ENCODE data around the gene TRIM44.

TRIM44 gene

DNA sequence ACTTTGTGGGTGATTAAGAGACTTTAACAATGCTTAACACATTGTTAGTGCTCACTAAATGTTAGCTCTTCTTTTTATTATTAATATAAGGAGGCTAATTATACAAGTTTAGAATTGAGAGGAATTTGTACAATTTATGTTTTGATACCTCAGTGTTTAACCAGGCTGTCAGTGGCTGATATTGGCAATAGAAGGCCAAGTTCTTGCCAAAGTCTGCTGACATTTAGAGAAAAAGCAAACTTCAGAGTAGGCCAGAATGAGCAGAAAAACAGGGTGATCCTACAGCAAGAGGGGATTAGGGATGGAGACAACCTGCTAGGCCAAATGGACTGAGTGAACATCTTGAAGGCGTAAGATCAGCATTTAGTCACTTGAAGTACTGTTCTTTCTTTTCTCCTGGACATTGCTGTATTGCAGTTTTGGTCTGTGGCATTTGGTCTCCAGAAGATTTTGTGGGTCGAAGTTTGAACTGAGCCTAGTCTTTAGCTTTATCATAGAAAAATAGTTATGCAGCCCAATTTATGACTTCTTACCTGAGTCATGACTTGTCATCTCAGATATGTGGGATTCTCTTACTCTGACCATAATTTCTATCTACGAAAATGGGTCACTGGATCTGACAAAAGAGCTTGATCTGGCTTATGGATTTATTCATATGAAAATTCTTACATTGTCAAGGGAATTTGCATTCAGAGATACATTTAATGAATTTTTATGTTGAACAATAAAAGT is 9.0 kb downstream of the TRIM44 start:
- DNase-seq (ENCODE audit: low read depth in 2 of 2, low spot score in 1 of 2): no peak

DNA sequence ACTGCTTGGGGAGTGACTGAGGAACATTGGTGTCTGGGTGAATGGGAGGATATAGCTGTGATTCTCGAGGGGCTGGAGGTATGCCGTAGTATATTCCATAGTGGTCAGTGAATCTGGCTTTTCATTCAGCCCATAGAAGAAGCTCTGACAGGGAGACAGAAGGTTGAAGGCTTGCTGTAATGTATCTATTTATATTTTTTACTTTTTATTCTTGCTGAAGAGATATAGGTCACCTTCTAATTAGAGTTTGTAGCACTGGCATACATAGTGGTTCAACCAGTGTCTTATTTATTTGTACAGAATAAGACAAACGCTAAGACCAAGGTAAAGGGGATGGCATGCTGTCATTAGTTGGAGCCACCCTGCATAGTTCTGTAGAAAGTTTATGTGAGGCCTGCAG is 10.0 kb downstream of the TRIM44 start:
- DNase-seq (ENCODE audit: low read depth in 2 of 2, low spot score in 1 of 2): no peak

GRCh38 chr11:35675901-35676610 is 13.5 kb downstream of the TRIM44 start:
- no peak for DNase-seq (ENCODE audit: low read depth in 2 of 2, low spot score in 1 of 2)

GRCh38 chr11:35676611-35676965 is 14.0 kb downstream of the TRIM44 start:
- no peak for DNase-seq (ENCODE audit: low read depth in 2 of 2, low spot score in 1 of 2)

GRCh38 chr11:35677904-35678303 is 15.3 kb downstream of the TRIM44 start:
- DNase-seq (ENCODE audit: low read depth in 2 of 2, low spot score in 1 of 2): no peak

DNA sequence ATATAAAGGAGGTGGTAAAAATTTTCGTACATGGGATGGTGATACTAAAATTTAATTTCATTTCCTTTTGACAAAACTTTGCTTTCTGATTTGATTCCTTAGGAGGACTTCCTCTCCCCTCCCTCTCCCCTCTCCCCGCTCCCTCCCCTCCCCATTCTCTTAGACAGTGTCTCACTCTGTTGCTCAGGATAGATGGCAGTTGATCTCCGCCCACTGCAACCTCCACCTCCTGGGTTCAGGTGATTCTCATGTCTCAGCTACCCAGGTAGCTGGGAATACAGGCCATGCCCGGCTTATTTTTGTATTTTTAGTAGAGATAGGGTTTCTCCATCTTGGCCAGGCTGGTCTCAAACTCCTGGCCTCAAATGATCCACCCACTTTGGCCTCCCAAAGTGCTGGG is 15.9 kb downstream of the TRIM44 start:
- no peak for DNase-seq (ENCODE audit: low read depth in 2 of 2, low spot score in 1 of 2)

DNA sequence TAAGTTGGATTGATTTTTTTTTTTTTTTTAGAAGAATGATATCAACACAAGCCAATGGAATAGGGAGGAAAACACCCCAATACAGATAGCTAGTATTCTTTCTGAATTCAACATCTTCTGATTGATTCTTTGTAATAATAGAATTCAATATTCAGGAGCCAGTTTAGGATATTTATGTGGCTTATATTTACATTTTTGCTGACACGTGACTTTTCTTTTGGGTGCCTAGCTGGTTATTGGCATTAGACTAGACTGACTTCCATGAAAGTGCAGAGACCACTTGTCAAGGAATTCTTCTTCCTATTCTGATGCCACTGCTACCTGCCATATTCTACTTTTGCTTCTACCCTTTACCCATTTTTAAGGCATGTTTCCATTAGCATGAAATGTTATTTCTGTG is 16.4 kb downstream of the TRIM44 start:
- DNase-seq (ENCODE audit: low read depth in 2 of 2, low spot score in 1 of 2): no peak

DNA sequence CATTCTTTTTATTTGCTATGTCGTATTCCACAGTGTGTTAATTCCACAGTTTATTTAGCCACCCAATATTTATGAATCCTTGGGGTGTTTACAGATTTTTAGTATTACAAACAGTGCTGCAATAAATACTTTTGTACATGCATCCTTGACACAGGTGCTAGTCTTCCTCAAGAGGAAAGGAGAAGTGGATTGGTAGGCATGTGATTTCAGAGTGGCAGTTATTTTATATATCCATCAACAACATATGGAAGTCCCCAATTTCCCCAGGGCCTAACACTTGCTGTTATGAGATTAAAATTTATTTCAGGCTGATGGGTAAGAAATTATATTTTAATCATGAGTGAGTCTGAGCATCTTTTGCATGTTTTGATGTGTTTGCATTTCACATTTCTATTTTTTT is 17.9 kb downstream of the TRIM44 start:
- DNase-seq (ENCODE audit: low read depth in 2 of 2, low spot score in 1 of 2): no peak

GRCh38 chr11:35681163-35681767 is 18.7 kb downstream of the TRIM44 start:
- no peak for DNase-seq (ENCODE audit: low read depth in 2 of 2, low spot score in 1 of 2)

DNA sequence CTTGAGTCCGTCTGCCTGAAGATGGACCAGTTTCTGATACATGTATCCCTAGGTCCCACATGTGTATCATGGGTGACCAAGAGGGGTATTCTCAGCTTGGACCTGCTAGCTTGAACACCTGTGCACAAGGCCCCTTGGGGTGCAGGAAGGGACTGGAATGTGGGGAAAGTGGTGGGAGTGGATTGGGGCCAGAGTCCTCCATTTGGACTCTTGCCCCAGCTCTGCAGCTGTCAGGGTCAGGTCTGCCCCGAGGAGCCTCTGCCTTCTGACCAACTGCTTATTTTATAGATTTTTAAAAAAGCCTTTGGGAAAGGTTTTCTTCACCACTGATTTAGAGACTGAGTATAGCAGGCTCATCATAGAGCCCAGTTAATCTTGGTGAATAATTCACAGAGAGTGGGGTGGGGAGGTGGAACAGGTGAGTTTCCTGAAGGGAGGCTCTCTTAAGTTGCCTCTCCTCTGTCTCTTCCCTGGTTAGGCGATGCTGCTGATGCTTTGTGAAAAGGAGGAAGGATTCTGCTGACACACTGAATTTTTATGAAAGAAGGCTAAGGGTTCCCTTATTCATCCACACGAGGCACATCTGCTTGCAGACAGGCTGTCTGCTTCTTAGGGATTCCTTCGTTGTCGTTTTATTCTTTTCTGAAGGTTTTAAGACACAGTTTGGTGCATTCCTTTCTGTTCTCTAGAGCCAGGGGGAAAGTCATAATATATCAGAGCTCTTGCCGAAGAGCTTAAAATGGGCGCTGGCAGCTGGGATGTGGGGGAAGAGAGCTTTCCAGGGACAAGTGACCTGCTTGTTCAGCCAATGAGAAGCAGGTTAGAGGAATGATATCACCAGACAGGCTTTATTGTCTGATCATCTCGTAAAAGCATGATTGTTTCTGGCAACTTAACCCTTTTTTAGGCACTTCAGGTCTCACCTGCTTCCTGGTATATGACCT is 19.9 kb downstream of the TRIM44 start:
- no peak for DNase-seq (ENCODE audit: low read depth in 2 of 2, low spot score in 1 of 2)

DNA sequence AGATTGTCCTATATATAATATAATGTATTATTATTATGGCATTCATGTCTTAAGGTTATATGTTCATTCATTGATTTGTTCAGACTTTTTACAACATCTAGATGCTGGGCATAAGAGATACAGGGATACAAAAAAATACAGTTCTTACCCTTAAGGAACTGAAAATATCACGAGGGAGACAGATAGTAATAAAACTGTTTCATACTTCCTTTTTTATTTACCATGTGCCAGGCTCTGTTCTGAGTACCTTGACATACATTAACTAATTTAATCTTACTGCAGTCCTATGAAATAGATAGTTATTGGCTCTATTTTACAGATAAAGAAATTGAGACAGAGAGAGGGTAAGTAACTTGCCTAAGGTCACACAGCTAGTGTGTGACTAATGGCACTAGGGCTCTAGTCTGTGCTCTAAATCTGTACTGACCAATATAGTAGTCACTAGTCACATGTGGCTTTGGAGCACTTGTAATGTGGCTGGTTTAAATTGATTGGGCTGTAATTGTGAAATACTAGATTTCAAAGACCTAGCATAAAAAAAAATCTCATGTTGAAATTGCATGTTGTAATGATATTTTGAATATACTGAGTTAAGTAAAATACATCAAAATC is 21.3 kb downstream of the TRIM44 start:
- no peak for DNase-seq (ENCODE audit: low read depth in 2 of 2, low spot score in 1 of 2)

DNA sequence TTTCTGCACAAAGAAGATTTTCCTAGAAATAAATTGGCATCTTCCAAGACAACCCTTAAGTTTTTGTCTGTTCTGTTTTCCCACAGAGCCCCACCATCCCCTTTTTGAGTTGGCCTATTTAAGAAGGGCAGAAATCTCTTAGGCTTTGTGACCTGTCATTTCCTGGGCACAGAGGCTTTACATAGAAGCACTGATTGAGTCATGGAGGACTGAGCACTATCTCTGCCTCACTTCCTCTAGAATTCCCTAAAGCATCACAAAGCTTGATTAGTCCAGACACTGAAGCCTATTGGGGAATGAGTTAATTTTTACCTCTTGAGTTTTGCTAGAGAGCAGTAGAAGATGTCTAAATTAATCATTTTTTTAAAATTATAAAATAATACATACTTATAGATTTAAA is 25.4 kb downstream of the TRIM44 start:
- no peak for DNase-seq (ENCODE audit: low read depth in 2 of 2, low spot score in 1 of 2)

DNA sequence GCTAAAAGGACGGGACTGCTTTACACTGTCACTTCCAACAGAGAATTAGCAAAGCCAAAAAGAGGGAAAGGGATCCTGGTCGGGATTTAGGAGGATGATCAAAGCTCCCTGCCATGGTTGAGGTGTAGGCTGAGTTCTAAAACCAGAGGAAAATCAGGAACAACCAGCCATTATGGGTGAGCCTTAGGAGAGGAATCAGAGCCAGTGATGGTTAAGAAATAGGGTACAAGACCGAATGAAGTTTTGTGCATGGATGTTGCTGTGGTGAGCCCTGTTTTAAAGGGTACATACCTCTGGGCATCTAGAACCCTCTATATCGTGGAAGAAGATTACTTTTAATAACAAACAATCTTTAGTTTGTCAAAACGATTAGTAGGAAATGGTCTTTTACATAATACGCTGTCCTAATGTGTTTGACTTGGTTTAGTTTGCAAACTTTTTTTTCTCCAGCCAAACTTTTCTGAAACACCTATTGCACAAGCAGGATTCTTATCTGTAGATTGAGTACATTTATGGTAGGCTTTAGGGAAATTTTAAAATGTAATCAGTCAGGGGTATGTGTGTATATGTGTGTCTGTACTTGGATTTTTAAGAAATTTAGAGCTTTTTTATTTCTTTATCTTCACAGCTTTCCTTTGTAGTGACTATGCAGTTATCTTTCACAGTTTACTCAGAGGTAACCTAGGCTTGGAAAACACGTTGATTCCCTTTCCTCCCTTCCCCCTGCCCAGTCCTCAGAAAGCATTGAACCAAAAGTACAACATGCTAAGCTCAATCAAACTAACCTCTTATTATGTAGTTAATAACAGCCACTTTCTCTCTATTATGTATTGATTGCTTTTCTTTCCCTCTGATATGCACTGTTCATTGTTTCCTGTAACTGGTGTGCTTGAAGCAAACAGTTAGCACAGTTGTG is 26.8 kb downstream of the TRIM44 start:
- DNase-seq (ENCODE audit: low read depth in 2 of 2, low spot score in 1 of 2): no peak

DNA sequence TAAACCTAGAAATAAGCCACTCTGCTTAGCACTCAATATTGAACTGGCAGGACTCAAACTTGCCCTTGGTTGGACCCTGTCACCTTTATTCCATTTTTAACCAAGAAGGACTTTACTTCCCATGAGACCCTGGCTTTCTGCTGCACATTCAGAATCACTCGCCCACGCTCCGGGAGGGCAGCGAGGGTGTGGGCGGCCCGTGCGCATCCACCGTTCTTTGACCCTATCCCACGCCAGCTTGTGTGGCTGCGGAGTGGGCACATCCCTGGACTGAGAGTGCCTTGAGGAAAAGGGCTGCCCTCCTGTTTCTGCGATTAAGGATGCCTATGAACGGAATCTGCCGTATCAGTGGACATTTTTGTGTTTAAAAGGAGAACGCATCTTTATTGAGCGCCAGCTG is 39.6 kb downstream of the TRIM44 start:
- DNase-seq (ENCODE audit: low read depth in 2 of 2, low spot score in 1 of 2): no peak

GRCh38 chr11:35709376-35709775 is 46.8 kb downstream of the TRIM44 start:
- DNase-seq (ENCODE audit: low read depth in 2 of 2, low spot score in 1 of 2): no peak

- no peak for DNase-seq (ENCODE audit: low read depth in 2 of 2, low spot score in 1 of 2)
Observed at GRCh38 chr11:35711173-35711910, 48.8 kb downstream of the TRIM44 start.

- DNase-seq (ENCODE audit: low read depth in 2 of 2, low spot score in 1 of 2): no peak
Observed at GRCh38 chr11:35711924-35712323, 49.3 kb downstream of the TRIM44 start.

DNA sequence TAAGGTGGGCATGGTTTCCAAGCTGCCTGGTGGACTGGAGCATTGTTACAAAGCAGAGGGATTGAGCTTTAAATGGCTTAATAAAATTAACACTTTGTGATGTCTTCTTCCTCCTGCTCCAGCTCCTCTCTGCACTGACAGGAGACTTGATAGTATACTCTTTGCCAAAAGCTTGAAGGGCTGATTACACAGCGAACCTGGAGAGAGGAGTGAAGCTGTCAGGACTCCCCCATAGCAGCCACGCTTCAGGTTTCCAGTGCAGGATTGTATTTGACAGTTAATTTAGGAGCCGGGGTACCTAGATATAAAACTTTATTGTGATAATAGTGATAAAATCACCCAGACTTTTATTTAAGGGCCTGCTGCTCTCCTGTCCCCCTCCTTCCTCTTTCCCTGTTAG is 50.0 kb downstream of the TRIM44 start:
- DNase-seq (ENCODE audit: low read depth in 2 of 2, low spot score in 1 of 2): no peak

DNA sequence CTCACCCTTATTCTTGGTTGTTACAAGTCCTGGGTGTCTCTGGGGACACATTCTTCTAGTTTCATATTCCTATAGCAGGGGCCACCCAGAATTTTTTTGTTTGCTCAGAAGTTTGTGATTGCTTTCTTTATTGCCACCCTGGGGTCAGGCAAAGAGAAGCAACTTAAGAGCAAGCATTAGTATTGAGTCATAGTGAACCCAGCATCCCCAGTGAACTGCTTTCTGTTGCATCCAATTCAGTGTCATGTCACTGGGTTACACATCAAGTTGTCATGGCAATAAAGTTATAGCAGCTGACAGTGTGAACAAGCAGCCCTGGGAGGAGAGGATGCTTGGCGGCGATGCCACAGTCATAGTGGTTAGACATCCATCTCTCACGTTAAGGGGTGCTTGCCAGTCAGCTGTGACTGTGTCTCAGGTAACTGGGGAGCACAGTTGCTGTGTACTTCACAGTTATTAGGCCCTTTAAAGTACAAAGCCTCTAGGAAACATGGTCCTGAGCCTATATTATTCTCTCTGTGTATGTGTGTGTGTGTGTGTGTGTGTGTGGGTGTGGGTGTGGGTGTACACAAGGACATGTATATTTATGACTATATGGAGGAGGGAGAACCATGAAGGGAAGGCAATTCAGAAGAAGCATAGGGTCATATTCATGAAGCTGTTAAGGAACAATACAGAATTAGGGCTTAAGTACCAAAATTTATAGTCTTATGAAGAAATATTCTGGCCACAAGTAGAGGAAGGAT is 52.5 kb downstream of the TRIM44 start:
- no peak for DNase-seq (ENCODE audit: low read depth in 2 of 2, low spot score in 1 of 2)

All from stimulated activated CD8-positive, alpha-beta memory T cell treated with anti-CD3 and anti-CD28 coated beads, Interleukin-4, amount 100 ng/mL, for 1 hour (primary cell).